ENCODE results near the gene HOXD8. TPM values are rescaled to one million over a fixed set of nuclear protein-coding genes. Genes with fewer than 3 reads are reported as not detected.
A peak's percentile ranks its signal among the peaks of the same experiment; 100 is the strongest.

The HOXD8 gene
- total and polyA plus RNA-seq, 2 donors (not counting 1 experiment from before 2014, with no cell fraction given) = not detected

GRCh38 chr2:176146101-176146500, 16.6 kb downstream of the HOXD8 start:
- Histone ChIP-seq H3K9ac (ENCODE audit: insufficient read depth, low read length) (no peak overlapping the region), H3K4me2 (ENCODE audit: extremely low read depth, insufficient read depth, low read length) (no peak overlapping the region), H3K4me3 (replicated peaks in 1 of 4; ENCODE audit: control extremely low read depth in 1 of 4, insufficient read depth in 1 of 4, low read depth in 3 of 4, low read length in 4 of 4) (no peak overlapping the region), H3K9me3 (ENCODE audit: control insufficient read depth, insufficient read depth, low read depth, low read length) (no peaks in the 10 kb centered on the region), H3K36me3 (ENCODE audit: control insufficient read depth, insufficient read depth, low read length) (no peaks in the 10 kb centered on the region), H3K4me1 (ENCODE audit: control insufficient read depth, extremely low read depth, insufficient read depth, low read length) (no peaks in the 10 kb centered on the region), H4K20me1 (ENCODE audit: control insufficient read depth, extremely low read depth, insufficient read depth, low read length) (no peaks in the 10 kb centered on the region), H3K27ac (ENCODE audit: insufficient read depth, low read length) (no peak overlapping the region), H3K79me2 (ENCODE audit: control insufficient read depth, insufficient read depth, low read length) (no peaks in the 10 kb centered on the region), H2AFZ (ENCODE audit: low read length) (no peak overlapping the region), H3K27me3 (ENCODE audit: control insufficient read depth, insufficient read depth, low read length) (peaks cover 55% of the 10 kb centered on the region)
- no peak for DNase-seq (ENCODE audit: low read depth in 2 of 2)
- TF ChIP-seq EZH2 (IDR thresholded peaks at IDR 0.05; ENCODE audit: low read length, missing control alignments) (no peak), CTCF (conservative IDR thresholded peaks at IDR 0.05 in 1 of 2, IDR thresholded peaks at IDR 0.05 in 1 of 2; ENCODE audit: low read depth in 1 of 2, low read length in 2 of 2) (no peak)

GRCh38 chr2:176146645-176147044, 17.1 kb downstream of the HOXD8 start:
- peaks cover 58% of the 10 kb centered on the region for H3K27me3 ChIP-seq (ENCODE audit: control insufficient read depth, insufficient read depth, low read length)

GRCh38 chr2:176147210-176147799, 17.8 kb downstream of the HOXD8 start:
- peaks cover 62% of the 10 kb centered on the region for H3K27me3 ChIP-seq (ENCODE audit: control insufficient read depth, insufficient read depth, low read length)
- no peaks in the 10 kb centered on the region for H3K79me2 ChIP-seq (ENCODE audit: control insufficient read depth, insufficient read depth, low read length)
- no peaks in the 10 kb centered on the region for H3K4me1 ChIP-seq (ENCODE audit: control insufficient read depth, extremely low read depth, insufficient read depth, low read length)
- H3K9me3 ChIP-seq (ENCODE audit: control insufficient read depth, insufficient read depth, low read depth, low read length) = no peaks in the 10 kb centered on the region
- no peaks in the 10 kb centered on the region for H4K20me1 ChIP-seq (ENCODE audit: control insufficient read depth, extremely low read depth, insufficient read depth, low read length)
- H3K27ac ChIP-seq (ENCODE audit: insufficient read depth, low read length) = no peak overlapping the region
- TF ChIP-seq EZH2 (IDR thresholded peaks at IDR 0.05; ENCODE audit: low read length, missing control alignments) = peak; percentile 61
- no peak for TF ChIP-seq CTCF (conservative IDR thresholded peaks at IDR 0.05 in 1 of 2, IDR thresholded peaks at IDR 0.05 in 1 of 2; ENCODE audit: low read depth in 1 of 2, low read length in 2 of 2)
- no peak overlapping the region for H3K4me2 ChIP-seq (ENCODE audit: extremely low read depth, insufficient read depth, low read length)
- no peak overlapping the region for H3K4me3 ChIP-seq (replicated peaks in 1 of 4; ENCODE audit: control extremely low read depth in 1 of 4, insufficient read depth in 1 of 4, low read depth in 3 of 4, low read length in 4 of 4)
- no peaks in the 10 kb centered on the region for H3K36me3 ChIP-seq (ENCODE audit: control insufficient read depth, insufficient read depth, low read length)
- DNase-seq (ENCODE audit: low read depth in 2 of 2) = no peak
- no peak overlapping the region for H3K9ac ChIP-seq (ENCODE audit: insufficient read depth, low read length)
- H2AFZ ChIP-seq (ENCODE audit: low read length) = no peak overlapping the region

More at GRCh38 chr2:176146645-176147044, 17.1 kb downstream of the HOXD8 start:
- no peak overlapping the region for H3K9ac ChIP-seq (ENCODE audit: insufficient read depth, low read length)
- TF ChIP-seq CTCF (conservative IDR thresholded peaks at IDR 0.05 in 1 of 2, IDR thresholded peaks at IDR 0.05 in 1 of 2; ENCODE audit: low read depth in 1 of 2, low read length in 2 of 2) = no peak
- no peak for TF ChIP-seq EZH2 (IDR thresholded peaks at IDR 0.05; ENCODE audit: low read length, missing control alignments)
- no peaks in the 10 kb centered on the region for H3K79me2 ChIP-seq (ENCODE audit: control insufficient read depth, insufficient read depth, low read length)
- no peaks in the 10 kb centered on the region for H4K20me1 ChIP-seq (ENCODE audit: control insufficient read depth, extremely low read depth, insufficient read depth, low read length)
- H3K4me3 ChIP-seq (replicated peaks in 1 of 4; ENCODE audit: control extremely low read depth in 1 of 4, insufficient read depth in 1 of 4, low read depth in 3 of 4, low read length in 4 of 4) = no peak overlapping the region
- no peak overlapping the region for H3K4me2 ChIP-seq (ENCODE audit: extremely low read depth, insufficient read depth, low read length)
- H3K27ac ChIP-seq (ENCODE audit: insufficient read depth, low read length) = no peak overlapping the region
- H2AFZ ChIP-seq (ENCODE audit: low read length) = no peak overlapping the region
- H3K36me3 ChIP-seq (ENCODE audit: control insufficient read depth, insufficient read depth, low read length) = no peaks in the 10 kb centered on the region
- H3K4me1 ChIP-seq (ENCODE audit: control insufficient read depth, extremely low read depth, insufficient read depth, low read length) = no peaks in the 10 kb centered on the region
- no peak for DNase-seq (ENCODE audit: low read depth in 2 of 2)
- no peaks in the 10 kb centered on the region for H3K9me3 ChIP-seq (ENCODE audit: control insufficient read depth, insufficient read depth, low read depth, low read length)
